Measurements from ENCODE around the gene DCLRE1B. TPM values are rescaled to one million over a fixed set of nuclear protein-coding genes. Genes with fewer than 3 reads are reported as not detected.

Gene DCLRE1B
- total RNA-seq, 1 experiment from 2014 or later: 9.4 TPM

DNA sequence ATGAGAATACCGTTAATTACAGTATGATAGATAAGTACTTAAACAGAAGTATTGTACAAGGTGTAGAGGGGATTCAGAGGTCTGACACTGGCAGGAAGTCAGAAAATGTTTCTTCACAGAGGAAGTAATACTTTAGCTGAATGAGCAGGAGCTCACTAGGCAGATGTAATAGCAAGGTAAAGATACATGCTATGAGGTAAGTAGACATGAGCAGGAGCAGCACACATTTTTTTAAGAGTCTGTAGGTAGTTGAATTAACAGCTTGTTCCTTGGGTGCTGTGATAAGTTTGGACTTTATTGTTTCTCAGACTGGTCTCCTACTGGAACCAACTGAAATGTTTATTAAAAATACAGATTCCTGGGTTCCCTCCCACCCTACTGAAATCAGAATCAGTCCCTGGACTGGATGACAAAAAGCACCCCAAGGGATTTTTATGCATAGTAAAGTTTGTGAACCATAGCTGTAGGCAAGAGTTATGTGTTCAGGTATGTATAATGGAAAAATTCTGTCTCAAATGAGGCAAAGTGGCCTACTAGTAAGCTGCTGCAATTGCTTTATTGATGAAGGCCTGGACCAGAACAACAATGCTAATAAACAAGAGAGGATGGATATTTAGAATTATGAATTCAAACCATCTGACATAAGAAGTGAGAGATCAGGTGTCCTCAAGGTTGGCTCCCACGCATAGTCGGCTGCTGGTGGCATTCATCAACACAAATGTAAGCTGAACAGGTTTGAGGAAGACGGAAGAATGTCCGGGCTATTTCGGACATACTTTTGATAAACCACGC, 1.4 kb upstream of the DCLRE1B start (continued):
- TF ChIP-seq NR3C1 (CRISPR knock-in tag; conservative IDR thresholded peaks at IDR 0.05; ENCODE audit: low read depth) (no peak), ZNF138 (CRISPR knock-in tag; conservative IDR thresholded peaks at IDR 0.05) (no peak), GTF2I (CRISPR knock-in tag; conservative IDR thresholded peaks at IDR 0.05) (no peak), CREM (CRISPR knock-in tag; IDR thresholded peaks at IDR 0.05) (no peak), ZNF263 (CRISPR knock-in tag; IDR thresholded peaks at IDR 0.05; ENCODE audit: low read depth) (no peak), RORB (CRISPR knock-in tag; IDR thresholded peaks at IDR 0.05) (no peak)
- TF ChIP-seq, protein P1, sequence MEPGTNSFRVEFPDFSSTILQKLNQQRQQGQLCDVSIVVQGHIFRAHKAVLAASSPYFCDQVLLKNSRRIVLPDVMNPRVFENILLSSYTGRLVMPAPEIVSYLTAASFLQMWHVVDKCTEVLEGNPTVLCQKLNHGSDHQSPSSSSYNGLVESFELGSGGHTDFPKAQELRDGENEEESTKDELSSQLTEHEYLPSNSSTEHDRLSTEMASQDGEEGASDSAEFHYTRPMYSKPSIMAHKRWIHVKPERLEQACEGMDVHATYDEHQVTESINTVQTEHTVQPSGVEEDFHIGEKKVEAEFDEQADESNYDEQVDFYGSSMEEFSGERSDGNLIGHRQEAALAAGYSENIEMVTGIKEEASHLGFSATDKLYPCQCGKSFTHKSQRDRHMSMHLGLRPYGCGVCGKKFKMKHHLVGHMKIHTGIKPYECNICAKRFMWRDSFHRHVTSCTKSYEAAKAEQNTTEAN (CRISPR knock-in tag; IDR thresholded peaks at IDR 0.05): no peak
- TF ChIP-seq, protein P2, sequence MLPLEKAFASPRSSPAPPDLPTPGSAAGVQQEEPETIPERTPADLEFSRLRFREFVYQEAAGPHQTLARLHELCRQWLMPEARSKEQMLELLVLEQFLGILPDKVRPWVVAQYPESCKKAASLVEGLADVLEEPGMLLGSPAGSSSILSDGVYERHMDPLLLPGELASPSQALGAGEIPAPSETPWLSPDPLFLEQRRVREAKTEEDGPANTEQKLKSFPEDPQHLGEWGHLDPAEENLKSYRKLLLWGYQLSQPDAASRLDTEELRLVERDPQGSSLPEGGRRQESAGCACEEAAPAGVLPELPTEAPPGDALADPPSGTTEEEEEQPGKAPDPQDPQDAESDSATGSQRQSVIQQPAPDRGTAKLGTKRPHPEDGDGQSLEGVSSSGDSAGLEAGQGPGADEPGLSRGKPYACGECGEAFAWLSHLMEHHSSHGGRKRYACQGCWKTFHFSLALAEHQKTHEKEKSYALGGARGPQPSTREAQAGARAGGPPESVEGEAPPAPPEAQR (CRISPR knock-in tag; IDR thresholded peaks at IDR 0.05): no peak

DNA sequence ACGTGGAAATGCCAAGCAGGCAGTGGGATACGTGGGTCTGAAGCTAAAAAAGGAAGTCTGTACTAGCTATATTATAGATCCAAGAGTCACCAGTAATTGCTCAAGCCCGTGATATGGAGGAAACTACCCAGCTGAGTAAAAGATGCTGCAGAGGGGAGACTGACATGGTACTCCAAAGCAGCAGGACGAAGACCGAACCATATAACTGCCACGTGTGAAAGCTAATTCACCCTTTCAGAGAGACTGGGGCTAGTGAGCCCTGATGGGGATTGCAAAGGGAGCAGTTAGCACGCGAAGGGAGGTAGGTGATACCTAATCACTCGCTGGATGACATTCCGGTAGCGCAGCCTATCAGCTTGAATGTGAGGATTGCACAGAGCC, 843 bp upstream of the DCLRE1B start:
- peak overlapping the region; percentile 95 for H3K4me3 Mint-ChIP-seq
- no peaks in the 10 kb centered on the region for H3K27me3 Mint-ChIP-seq (ENCODE audit: low read depth)
- no peaks in the 10 kb centered on the region for H3K9me3 Mint-ChIP-seq
- POLR2A ChIA-PET: interaction anchor here (0.6 to 2.5 kb wide), 2 partner anchors 25 to 148 kb away, joined by 3 to 23 read pairs; partner anchors contain the start of gene HIPK1
- TF ChIP-seq, protein P3, sequence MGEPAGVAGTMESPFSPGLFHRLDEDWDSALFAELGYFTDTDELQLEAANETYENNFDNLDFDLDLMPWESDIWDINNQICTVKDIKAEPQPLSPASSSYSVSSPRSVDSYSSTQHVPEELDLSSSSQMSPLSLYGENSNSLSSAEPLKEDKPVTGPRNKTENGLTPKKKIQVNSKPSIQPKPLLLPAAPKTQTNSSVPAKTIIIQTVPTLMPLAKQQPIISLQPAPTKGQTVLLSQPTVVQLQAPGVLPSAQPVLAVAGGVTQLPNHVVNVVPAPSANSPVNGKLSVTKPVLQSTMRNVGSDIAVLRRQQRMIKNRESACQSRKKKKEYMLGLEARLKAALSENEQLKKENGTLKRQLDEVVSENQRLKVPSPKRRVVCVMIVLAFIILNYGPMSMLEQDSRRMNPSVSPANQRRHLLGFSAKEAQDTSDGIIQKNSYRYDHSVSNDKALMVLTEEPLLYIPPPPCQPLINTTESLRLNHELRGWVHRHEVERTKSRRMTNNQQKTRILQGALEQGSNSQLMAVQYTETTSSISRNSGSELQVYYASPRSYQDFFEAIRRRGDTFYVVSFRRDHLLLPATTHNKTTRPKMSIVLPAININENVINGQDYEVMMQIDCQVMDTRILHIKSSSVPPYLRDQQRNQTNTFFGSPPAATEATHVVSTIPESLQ (CRISPR knock-in tag; IDR thresholded peaks at IDR 0.05): no peak
- TF ChIP-seq ETV6 (CRISPR knock-in tag; IDR thresholded peaks at IDR 0.05) (0 out of 2 replicates have a peak, but pooled peaks have one; percentile 4), ZNF423 (CRISPR knock-in tag; IDR thresholded peaks at IDR 0.05) (no peak), NFATC4 (CRISPR knock-in tag; IDR thresholded peaks at IDR 0.05) (no peak)
- TF ChIP-seq, protein P4, sequence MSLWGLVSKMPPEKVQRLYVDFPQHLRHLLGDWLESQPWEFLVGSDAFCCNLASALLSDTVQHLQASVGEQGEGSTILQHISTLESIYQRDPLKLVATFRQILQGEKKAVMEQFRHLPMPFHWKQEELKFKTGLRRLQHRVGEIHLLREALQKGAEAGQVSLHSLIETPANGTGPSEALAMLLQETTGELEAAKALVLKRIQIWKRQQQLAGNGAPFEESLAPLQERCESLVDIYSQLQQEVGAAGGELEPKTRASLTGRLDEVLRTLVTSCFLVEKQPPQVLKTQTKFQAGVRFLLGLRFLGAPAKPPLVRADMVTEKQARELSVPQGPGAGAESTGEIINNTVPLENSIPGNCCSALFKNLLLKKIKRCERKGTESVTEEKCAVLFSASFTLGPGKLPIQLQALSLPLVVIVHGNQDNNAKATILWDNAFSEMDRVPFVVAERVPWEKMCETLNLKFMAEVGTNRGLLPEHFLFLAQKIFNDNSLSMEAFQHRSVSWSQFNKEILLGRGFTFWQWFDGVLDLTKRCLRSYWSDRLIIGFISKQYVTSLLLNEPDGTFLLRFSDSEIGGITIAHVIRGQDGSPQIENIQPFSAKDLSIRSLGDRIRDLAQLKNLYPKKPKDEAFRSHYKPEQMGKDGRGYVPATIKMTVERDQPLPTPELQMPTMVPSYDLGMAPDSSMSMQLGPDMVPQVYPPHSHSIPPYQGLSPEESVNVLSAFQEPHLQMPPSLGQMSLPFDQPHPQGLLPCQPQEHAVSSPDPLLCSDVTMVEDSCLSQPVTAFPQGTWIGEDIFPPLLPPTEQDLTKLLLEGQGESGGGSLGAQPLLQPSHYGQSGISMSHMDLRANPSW (CRISPR knock-in tag; conservative IDR thresholded peaks at IDR 0.05; ENCODE audit: low read depth): no peak
- ATAC-seq (peak; percentile 10), DNase-seq (ENCODE audit: low spot score) (peak; percentile 36)
- peaks cover 15% of the 10 kb centered on the region for H3K36me3 Mint-ChIP-seq
- H3K4me1 Mint-ChIP-seq: peaks cover 7% of the 10 kb centered on the region
- H3K27ac Mint-ChIP-seq: peak overlapping the region; percentile 94
- CTCF ChIA-PET: interaction anchor here (0.6 to 2.5 kb wide), 9 partner anchors 26 to 569 kb away, joined by 3 to 19 read pairs (median 4); partner anchors contain the start of genes HIPK1 and RSBN1

DNA sequence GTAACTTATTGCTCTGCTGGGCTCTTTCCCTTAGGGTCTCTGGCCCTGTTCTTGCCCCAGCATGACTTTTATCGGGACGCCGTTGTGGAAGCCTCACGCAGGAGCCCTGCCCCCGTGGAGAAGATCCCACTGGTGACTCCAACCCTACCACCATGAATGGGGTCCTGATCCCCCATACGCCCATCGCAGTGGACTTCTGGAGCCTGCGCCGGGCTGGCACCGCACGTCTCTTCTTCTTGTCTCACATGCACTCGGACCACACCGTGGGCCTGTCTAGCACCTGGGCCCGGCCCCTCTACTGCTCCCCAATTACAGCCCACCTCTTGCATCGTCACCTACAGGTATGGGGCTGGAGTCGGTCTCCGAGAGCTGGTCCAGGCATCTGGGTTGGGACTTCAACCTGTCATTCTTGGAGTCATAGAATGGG, 322 bp downstream of the DCLRE1B start:
- Mint-ChIP-seq H3K27me3 (ENCODE audit: low read depth) (no peaks in the 10 kb centered on the region), H3K4me3 (peak overlapping the region; percentile 95), H3K9me3 (no peaks in the 10 kb centered on the region), H3K27ac (peak overlapping the region; percentile 94), H3K36me3 (peaks cover 11% of the 10 kb centered on the region), H3K4me1 (peaks cover 7% of the 10 kb centered on the region)
- DNase-seq (ENCODE audit: low spot score) (peak; percentile 73), ATAC-seq (peak; percentile 63)
- ChIA-PET CTCF (interaction anchor here (0.7 to 2.5 kb wide), 3 partner anchors 15 to 194 kb away, joined by 5 to 19 read pairs (median 5); partner anchors contain the start of gene HIPK1), POLR2A (interaction anchor here (0.6 to 2.5 kb wide), 4 partner anchors 10 to 50 kb away, joined by 3 to 23 read pairs (median 4); partner anchors contain the start of gene HIPK1)
- TF ChIP-seq, protein P5, sequence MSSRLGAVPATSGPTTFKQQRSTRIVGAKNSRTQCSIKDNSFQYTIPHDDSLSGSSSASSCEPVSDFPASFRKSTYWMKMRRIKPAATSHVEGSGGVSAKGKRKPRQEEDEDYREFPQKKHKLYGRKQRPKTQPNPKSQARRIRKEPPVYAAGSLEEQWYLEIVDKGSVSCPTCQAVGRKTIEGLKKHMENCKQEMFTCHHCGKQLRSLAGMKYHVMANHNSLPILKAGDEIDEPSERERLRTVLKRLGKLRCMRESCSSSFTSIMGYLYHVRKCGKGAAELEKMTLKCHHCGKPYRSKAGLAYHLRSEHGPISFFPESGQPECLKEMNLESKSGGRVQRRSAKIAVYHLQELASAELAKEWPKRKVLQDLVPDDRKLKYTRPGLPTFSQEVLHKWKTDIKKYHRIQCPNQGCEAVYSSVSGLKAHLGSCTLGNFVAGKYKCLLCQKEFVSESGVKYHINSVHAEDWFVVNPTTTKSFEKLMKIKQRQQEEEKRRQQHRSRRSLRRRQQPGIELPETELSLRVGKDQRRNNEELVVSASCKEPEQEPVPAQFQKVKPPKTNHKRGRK (CRISPR knock-in tag; IDR thresholded peaks at IDR 0.05; ENCODE audit: borderline replicate concordance): peak; percentile 92
- no peak for TF ChIP-seq OVOL2 (CRISPR knock-in tag; IDR thresholded peaks at IDR 0.05; ENCODE audit: borderline replicate concordance)
- TF ChIP-seq, protein P6, sequence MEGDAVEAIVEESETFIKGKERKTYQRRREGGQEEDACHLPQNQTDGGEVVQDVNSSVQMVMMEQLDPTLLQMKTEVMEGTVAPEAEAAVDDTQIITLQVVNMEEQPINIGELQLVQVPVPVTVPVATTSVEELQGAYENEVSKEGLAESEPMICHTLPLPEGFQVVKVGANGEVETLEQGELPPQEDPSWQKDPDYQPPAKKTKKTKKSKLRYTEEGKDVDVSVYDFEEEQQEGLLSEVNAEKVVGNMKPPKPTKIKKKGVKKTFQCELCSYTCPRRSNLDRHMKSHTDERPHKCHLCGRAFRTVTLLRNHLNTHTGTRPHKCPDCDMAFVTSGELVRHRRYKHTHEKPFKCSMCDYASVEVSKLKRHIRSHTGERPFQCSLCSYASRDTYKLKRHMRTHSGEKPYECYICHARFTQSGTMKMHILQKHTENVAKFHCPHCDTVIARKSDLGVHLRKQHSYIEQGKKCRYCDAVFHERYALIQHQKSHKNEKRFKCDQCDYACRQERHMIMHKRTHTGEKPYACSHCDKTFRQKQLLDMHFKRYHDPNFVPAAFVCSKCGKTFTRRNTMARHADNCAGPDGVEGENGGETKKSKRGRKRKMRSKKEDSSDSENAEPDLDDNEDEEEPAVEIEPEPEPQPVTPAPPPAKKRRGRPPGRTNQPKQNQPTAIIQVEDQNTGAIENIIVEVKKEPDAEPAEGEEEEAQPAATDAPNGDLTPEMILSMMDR (IDR thresholded peaks at IDR 0.05): no peak
- no peak for TF ChIP-seq CBFB (CRISPR knock-in tag; IDR thresholded peaks at IDR 0.05; ENCODE audit: low read depth)
- TF ChIP-seq PRRX2 (CRISPR knock-in tag; IDR thresholded peaks at IDR 0.05): no peak
- TF ChIP-seq, protein P7, sequence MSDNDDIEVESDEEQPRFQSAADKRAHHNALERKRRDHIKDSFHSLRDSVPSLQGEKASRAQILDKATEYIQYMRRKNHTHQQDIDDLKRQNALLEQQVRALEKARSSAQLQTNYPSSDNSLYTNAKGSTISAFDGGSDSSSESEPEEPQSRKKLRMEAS (CRISPR knock-in tag; IDR thresholded peaks at IDR 0.05): 0 out of 2 replicates have a peak, but pooled peaks have one; percentile 44
- TF ChIP-seq SOX15 (CRISPR knock-in tag; IDR thresholded peaks at IDR 0.05): no peak
